ENCODE results near the gene C4B. TPM values are rescaled to one million over a fixed set of nuclear protein-coding genes. Genes with fewer than 3 reads are reported as not detected.
"Not testable (repeated sequence)": the region's sequence is repeated elsewhere in the genome, so short reads cannot be mapped to it uniquely, and the experiment has no call there.

Gene C4B
- polyA plus RNA-seq, 3 donors = 22.4 to 207 (median 93.8) TPM

GRCh38 chr6:32012941-32013617 is 1.5 kb upstream of the C4B start:
- WGBS, 3 donors = 74 to 81% (median 74%) methylated on average over 14 to 16 of the region's 17 CpGs
- not testable (repeated sequence) for H3K27ac ChIP-seq (ENCODE audit: low read depth, low read length)

- H3K27ac ChIP-seq (ENCODE audit: low read depth, low read length) = not testable (repeated sequence)
- no CpG with 5 or more reads among the region's 5 CpGs for WGBS, 3 donors
Observed at GRCh38 chr6:32013738-32014137, 857 bp upstream of the C4B start.

DNA sequence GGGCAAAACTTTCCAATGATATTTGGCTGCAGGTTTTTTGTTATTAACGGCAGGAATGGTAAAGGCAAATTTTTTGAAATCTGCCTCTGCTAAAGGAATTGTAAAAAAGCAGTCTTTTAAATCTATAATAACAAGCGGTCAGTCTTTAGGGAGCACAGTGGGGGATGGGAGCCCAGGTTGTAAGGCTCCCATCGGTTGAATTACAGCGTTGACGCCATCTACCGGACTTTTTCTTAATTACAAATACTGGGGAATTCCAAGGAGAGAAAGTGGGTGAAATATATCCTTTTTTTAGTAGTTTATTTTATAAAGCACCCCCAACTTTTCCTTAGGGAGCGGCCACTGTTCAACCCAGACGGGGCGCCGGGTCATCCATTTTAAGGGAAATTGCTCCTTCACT is 7.5 kb downstream of the C4B start:
- no CpG with 5 or more reads among the region's 10 CpGs for WGBS, 3 donors
- H3K27ac ChIP-seq (ENCODE audit: low read depth, low read length) = not testable (repeated sequence)

GRCh38 chr6:32028631-32029030 is 14.0 kb downstream of the C4B start:
- 87 to 100% (median 88%) methylated on average over 2 to 6 of the region's 10 CpGs for WGBS, 3 donors
- H3K27ac ChIP-seq (ENCODE audit: low read depth, low read length) = not testable (repeated sequence)

DNA sequence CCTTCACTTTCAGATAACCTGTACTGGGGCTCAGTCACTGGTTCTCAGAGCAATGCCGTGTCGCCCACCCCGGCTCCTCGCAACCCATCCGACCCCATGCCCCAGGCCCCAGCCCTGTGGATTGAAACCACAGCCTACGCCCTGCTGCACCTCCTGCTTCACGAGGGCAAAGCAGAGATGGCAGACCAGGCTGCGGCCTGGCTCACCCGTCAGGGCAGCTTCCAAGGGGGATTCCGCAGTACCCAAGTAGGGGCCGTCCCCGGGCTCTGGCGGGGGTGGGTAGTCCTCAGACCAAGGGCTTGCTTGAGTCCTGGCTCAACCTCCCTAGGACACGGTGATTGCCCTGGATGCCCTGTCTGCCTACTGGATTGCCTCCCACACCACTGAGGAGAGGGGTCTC is 15.0 kb downstream of the C4B start:
- WGBS, 3 donors = 86 to 92% (median 89%) methylated on average over 6 to 8 of the region's 14 CpGs
- H3K27ac ChIP-seq (ENCODE audit: low read depth, low read length) = not testable (repeated sequence)

DNA sequence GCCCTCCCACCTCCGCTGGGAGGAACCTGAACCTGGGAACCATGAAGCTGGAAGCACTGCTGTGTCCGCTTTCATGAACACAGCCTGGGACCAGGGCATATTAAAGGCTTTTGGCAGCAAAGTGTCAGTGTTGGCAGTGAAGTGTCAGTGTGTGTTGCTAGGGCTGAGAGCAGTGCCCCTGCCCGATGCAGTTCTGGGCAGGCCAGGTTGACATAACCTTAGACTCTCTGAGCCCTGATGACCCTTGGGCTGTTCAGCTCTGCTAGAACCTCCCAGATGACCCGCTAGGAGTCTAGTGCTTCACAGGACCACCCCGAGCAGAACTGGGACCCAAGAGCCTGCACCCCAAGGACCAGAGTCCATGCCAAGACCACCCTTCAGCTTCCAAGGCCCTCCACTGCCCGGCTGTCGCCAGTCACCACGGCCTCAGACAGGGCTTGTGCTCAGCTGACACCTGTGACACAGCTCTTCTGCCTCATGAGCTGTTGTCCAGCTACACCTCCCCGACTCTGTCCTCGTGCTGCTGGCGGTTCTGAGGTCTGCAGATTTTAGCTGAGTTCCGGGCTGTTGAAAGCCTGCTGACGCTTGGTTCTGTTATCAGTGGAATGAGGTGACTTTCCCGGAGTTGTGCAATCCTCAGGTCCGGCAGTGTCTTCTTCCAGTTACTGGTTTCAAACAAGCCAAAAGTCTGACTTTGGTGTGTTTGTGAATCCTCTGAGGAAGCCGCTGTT is 20.9 kb downstream of the C4B start:
- H3K27ac ChIP-seq (ENCODE audit: low read depth, low read length) = not testable (repeated sequence)
- WGBS, 3 donors = no CpG with 5 or more reads among the region's 16 CpGs

- WGBS, 3 donors = 51 to 88% (median 59%) methylated on average over 3 to 5 of the region's 5 CpGs
- H3K27ac ChIP-seq (ENCODE audit: low read depth, low read length) = not testable (repeated sequence)
Observed at GRCh38 chr6:32037136-32037535, 22.5 kb downstream of the C4B start.

- H3K27ac ChIP-seq (ENCODE audit: low read depth, low read length) = not testable (repeated sequence)
- 78 to 81% (median 79%) methylated on average over 13 to 15 of the region's 19 CpGs for WGBS, 3 donors
Observed at GRCh38 chr6:32037598-32038524, 23.3 kb downstream of the C4B start, which contains the start of gene CYP21A2. Gene CYP21A2, plus strand, starts transcription at chr6:32038415. Its CDS starts 8 bp downstream, at chr6:32038423.

GRCh38 chr6:32038878-32039277 is 24.3 kb downstream of the C4B start:
- H3K27ac ChIP-seq (ENCODE audit: low read depth, low read length) = not testable (repeated sequence)
- WGBS, 3 donors = 73 to 92% (median 89%) methylated on average over 3 to 4 of the region's 5 CpGs

GRCh38 chr6:32039321-32040274 is 25.0 kb downstream of the C4B start:
- H3K27ac ChIP-seq (ENCODE audit: low read depth, low read length) = not testable (repeated sequence)

GRCh38 chr6:32040299-32041049 is 25.9 kb downstream of the C4B start:
- WGBS, 3 donors = 77 to 85% (median 79%) methylated on average over 14 to 22 of the region's 43 CpGs
- H3K27ac ChIP-seq (ENCODE audit: low read depth, low read length) = not testable (repeated sequence)

More at GRCh38 chr6:32039321-32040274, 25.0 kb downstream of the C4B start:
- WGBS, 3 donors = 66 to 76% (median 67%) methylated on average over 17 to 22 of the region's 24 CpGs

DNA sequence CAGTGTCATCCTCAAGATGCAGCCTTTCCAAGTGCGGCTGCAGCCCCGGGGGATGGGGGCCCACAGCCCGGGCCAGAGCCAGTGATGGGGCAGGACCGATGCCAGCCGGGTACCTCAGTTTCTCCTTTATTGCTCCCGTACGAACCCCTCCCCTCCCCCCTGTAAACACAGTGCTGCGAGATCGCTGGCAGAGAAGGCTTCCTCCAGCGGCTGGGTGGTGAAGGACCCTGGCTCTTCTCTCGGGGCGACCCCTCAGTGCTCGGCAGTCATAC is 26.4 kb downstream of the C4B start:
- H3K27ac ChIP-seq (ENCODE audit: low read depth, low read length) = not testable (repeated sequence)
- WGBS, 3 donors = 71 to 81% (median 73%) methylated on average over 5 to 6 of the region's 13 CpGs

DNA sequence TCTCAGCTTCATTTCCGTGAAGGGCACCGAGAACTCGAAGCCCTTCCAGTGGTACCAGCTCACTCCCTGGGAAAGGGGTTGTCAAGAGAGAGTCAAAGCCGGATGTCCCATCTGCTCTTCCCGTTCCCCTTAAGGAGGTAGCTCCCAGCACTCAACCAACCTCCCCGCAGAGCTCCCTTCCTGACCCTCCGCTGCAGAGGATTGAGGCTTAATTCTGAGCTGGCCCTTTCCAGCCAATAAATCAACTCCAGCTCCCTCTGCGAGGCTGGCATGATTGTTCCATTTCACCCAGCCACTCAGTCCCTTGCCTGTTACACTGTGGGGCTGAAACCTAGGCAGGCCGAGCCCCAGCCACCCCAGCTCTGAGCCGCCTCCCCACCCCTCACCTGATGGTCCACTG is 26.8 kb downstream of the C4B start:
- 42 to 76% (median 74%) methylated on average over 5 to 6 of the region's 10 CpGs for WGBS, 3 donors
- not testable (repeated sequence) for H3K27ac ChIP-seq (ENCODE audit: low read depth, low read length)

DNA sequence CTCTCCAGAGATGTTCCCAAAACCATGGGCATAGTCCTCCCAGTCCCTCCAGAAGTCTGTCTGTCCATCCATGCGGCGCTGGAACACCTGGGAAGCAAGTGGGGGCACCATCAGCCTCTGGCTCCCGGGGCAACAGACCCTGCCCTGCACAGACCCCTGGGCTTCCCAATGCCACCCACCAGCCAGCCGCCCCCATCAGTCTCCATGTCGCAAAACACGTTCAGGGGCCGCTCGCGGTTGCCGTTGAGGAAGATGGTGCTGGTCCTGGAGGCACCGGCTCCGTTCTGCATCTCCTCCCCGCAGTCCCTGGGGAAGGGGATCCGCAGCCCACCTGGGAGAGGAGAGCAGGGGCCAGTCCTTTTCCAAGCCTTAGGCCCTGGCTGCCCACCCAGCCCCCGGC is 27.7 kb downstream of the C4B start:
- WGBS, 3 donors = 87 to 93% (median 91%) methylated on average over 10 to 13 of the region's 15 CpGs
- H3K27ac ChIP-seq (ENCODE audit: low read depth, low read length) = not testable (repeated sequence)

- WGBS, 3 donors = 86 to 92% (median 87%) methylated on average over 13 to 17 of the region's 31 CpGs
- not testable (repeated sequence) for H3K27ac ChIP-seq (ENCODE audit: low read depth, low read length)
Observed at GRCh38 chr6:32043589-32044380, 29.2 kb downstream of the C4B start.

- not testable (repeated sequence) for H3K27ac ChIP-seq (ENCODE audit: low read depth, low read length)
- WGBS, 3 donors = 84 to 87% (median 85%) methylated on average over 10 to 11 of the region's 18 CpGs
Observed at GRCh38 chr6:32044916-32045315, 30.3 kb downstream of the C4B start.

Data from adipose tissue (tissue), 3 donors.